ENCODE results near the gene CNTNAP5.

The CNTNAP5 gene

GRCh38 chr2:124604940-124605339 is 579.9 kb downstream of the CNTNAP5 start:
- no peak for DNase-seq (ENCODE audit: low read depth in 1 of 2, low spot score in 1 of 2)

- DNase-seq (ENCODE audit: low read depth in 1 of 2, low spot score in 1 of 2): no peak
Observed at GRCh38 chr2:124607679-124608078, 582.6 kb downstream of the CNTNAP5 start.

- no peak for DNase-seq (ENCODE audit: low read depth in 1 of 2, low spot score in 1 of 2)
Observed at GRCh38 chr2:124609667-124610066, 584.6 kb downstream of the CNTNAP5 start.

- DNase-seq (ENCODE audit: low read depth in 1 of 2, low spot score in 1 of 2): no peak
Observed at GRCh38 chr2:124610141-124610540, 585.1 kb downstream of the CNTNAP5 start.

- DNase-seq (ENCODE audit: low read depth in 1 of 2, low spot score in 1 of 2): no peak
Observed at GRCh38 chr2:124610866-124611265, 585.8 kb downstream of the CNTNAP5 start.

- no peak for DNase-seq (ENCODE audit: low read depth in 1 of 2, low spot score in 1 of 2)
Observed at GRCh38 chr2:124623560-124623959, 598.5 kb downstream of the CNTNAP5 start.

- no peak for DNase-seq (ENCODE audit: low read depth in 1 of 2, low spot score in 1 of 2)
Observed at GRCh38 chr2:124625561-124625960, 600.5 kb downstream of the CNTNAP5 start.

GRCh38 chr2:124626993-124627392 is 601.9 kb downstream of the CNTNAP5 start:
- no peak for DNase-seq (ENCODE audit: low read depth in 1 of 2, low spot score in 1 of 2)

- no peak for DNase-seq (ENCODE audit: low read depth in 1 of 2, low spot score in 1 of 2)
Observed at GRCh38 chr2:124633812-124634211, 608.7 kb downstream of the CNTNAP5 start.

- no peak for DNase-seq (ENCODE audit: low read depth in 1 of 2, low spot score in 1 of 2)
Observed at GRCh38 chr2:124639524-124639923, 614.4 kb downstream of the CNTNAP5 start.

- DNase-seq (ENCODE audit: low read depth in 1 of 2, low spot score in 1 of 2): no peak
Observed at GRCh38 chr2:124640221-124640750, 615.2 kb downstream of the CNTNAP5 start.

GRCh38 chr2:124646166-124646815 is 621.2 kb downstream of the CNTNAP5 start:
- no peak for DNase-seq (ENCODE audit: low read depth in 1 of 2, low spot score in 1 of 2)

GRCh38 chr2:124647245-124647644 is 622.2 kb downstream of the CNTNAP5 start:
- no peak for DNase-seq (ENCODE audit: low read depth in 1 of 2, low spot score in 1 of 2)

- no peak for DNase-seq (ENCODE audit: low read depth in 1 of 2, low spot score in 1 of 2)
Observed at GRCh38 chr2:124647663-124648062, 622.6 kb downstream of the CNTNAP5 start.

- no peak for DNase-seq (ENCODE audit: low read depth in 1 of 2, low spot score in 1 of 2)
Observed at GRCh38 chr2:124649001-124649400, 623.9 kb downstream of the CNTNAP5 start.

GRCh38 chr2:124652099-124652498 is 627.0 kb downstream of the CNTNAP5 start:
- DNase-seq (ENCODE audit: low read depth in 1 of 2, low spot score in 1 of 2): no peak

- no peak for DNase-seq (ENCODE audit: low read depth in 1 of 2, low spot score in 1 of 2)
Observed at GRCh38 chr2:124658373-124658772, 633.3 kb downstream of the CNTNAP5 start.

GRCh38 chr2:124661558-124661957 is 636.5 kb downstream of the CNTNAP5 start:
- no peak for DNase-seq (ENCODE audit: low read depth in 1 of 2, low spot score in 1 of 2)

- DNase-seq (ENCODE audit: low read depth in 1 of 2, low spot score in 1 of 2): no peak
Observed at GRCh38 chr2:124662946-124663644, 638.0 kb downstream of the CNTNAP5 start.

- DNase-seq (ENCODE audit: low read depth in 1 of 2, low spot score in 1 of 2): no peak
Observed at GRCh38 chr2:124663645-124663997, 638.5 kb downstream of the CNTNAP5 start.

GRCh38 chr2:124664363-124664762 is 639.3 kb downstream of the CNTNAP5 start:
- DNase-seq (ENCODE audit: low read depth in 1 of 2, low spot score in 1 of 2): no peak

- DNase-seq (ENCODE audit: low read depth in 1 of 2, low spot score in 1 of 2): no peak
Observed at GRCh38 chr2:124666976-124667375, 641.9 kb downstream of the CNTNAP5 start.

- DNase-seq (ENCODE audit: low read depth in 1 of 2, low spot score in 1 of 2): no peak
Observed at GRCh38 chr2:124668161-124668560, 643.1 kb downstream of the CNTNAP5 start.

Measured in activated CD4-positive, alpha-beta T cell treated with anti-CD3 and anti-CD28 coated beads, Interleukin-2, amount 50 U/mL, for 24 hours (primary cell).